HepG2 (cell line): Measurements from ENCODE around the gene SMAD6. TPM values are rescaled to one million over a fixed set of nuclear protein-coding genes. Genes with fewer than 3 reads are reported as not detected.
A peak's percentile ranks its signal among the peaks of the same experiment; 100 is the strongest.

Source experiments
- CENPX ChIP-seq: sonication (generic); formaldehyde crosslinking; IDR thresholded peaks from 2 replicates; pipeline ENCODE4 v1.9.0; 2021; ENCODE audit warnings: mild to moderate bottlenecking, missing genetic modification reagents, moderate library complexity
- EP300 ChIP-seq, 3 experiments: sonication (generic) in 1 of 3; formaldehyde crosslinking in 1 of 3; IDR thresholded peaks; 2 replicates each; pipeline versions ENCODE4 v1.5.1 to v1.6.1; 2011 to 2020; ENCODE audit warnings: low read depth in 2 of 3, low read length in 2 of 3, borderline replicate concordance in 1 of 3, improper control_type of control experiment in 1 of 3, mild to moderate bottlenecking in 1 of 3, missing genetic modification reagents in 1 of 3, moderate library complexity in 1 of 3
- FOXJ3 ChIP-seq: sonication (generic); formaldehyde crosslinking; IDR thresholded peaks from 2 replicates; pipeline ENCODE4 v1.4.0; 2020; ENCODE audit warnings: missing genetic modification reagents, mild to moderate bottlenecking, borderline replicate concordance
- HNF4A ChIP-seq: sonication (generic); formaldehyde crosslinking; IDR thresholded peaks from 2 replicates; pipeline ENCODE4 v1.4.0; 2020; ENCODE audit warnings: missing genetic modification reagents
- KDM1A ChIP-seq: IDR thresholded peaks from 2 replicates; pipeline ENCODE4 v1.6.1; 2016; ENCODE audit warnings: missing compliant biosample characterization
- MYNN ChIP-seq: sonication (generic); formaldehyde crosslinking; IDR thresholded peaks from 2 replicates; pipeline ENCODE4 v1.4.0; 2020; ENCODE audit warnings: mild to moderate bottlenecking, low read depth, missing genetic modification reagents
- RARA ChIP-seq: IDR thresholded peaks from 2 replicates; pipeline ENCODE4 v1.6.1; 2016; ENCODE audit warnings: missing genetic modification reagents, missing compliant biosample characterization
- RBAK ChIP-seq: sonication (generic); formaldehyde crosslinking; IDR thresholded peaks from 2 replicates; pipeline ENCODE4 v1.5.1; 2020; ENCODE audit warnings: mild to moderate bottlenecking, missing genetic modification reagents
- RXRB ChIP-seq: IDR thresholded peaks from 2 replicates; pipeline ENCODE4 v1.6.1; 2016; ENCODE audit warnings: borderline replicate concordance, missing genetic modification reagents, missing compliant biosample characterization
- SMAD1 ChIP-seq: sonication (generic); formaldehyde crosslinking; IDR thresholded peaks from 2 replicates; pipeline ENCODE4 v1.4.0; 2020; ENCODE audit warnings: missing genetic modification reagents, low read depth, mild to moderate bottlenecking, borderline replicate concordance
- STAG1 ChIP-seq: sonication (generic); formaldehyde crosslinking; IDR thresholded peaks from 2 replicates; pipeline ENCODE4 v1.4.0; 2020; ENCODE audit warnings: missing genetic modification reagents
- TBX2 ChIP-seq: sonication (generic); formaldehyde crosslinking; IDR thresholded peaks from 2 replicates; pipeline ENCODE4 v1.5.0; 2020; ENCODE audit warnings: missing genetic modification reagents, mild to moderate bottlenecking, borderline replicate concordance
- TEAD2 ChIP-seq: sonication (generic); formaldehyde crosslinking; IDR thresholded peaks from 2 replicates; pipeline ENCODE4 v1.9.0; 2021; ENCODE audit warnings: missing genetic modification reagents
- U2AF1 ChIP-seq: fragments of 200-400 bp; formaldehyde crosslinking; optimal IDR thresholded peaks from 2 replicates; pipeline ENCODE3; 2017; ENCODE audit warnings: mild to moderate bottlenecking, low read depth, low read length
- ZFP90 ChIP-seq: sonication (generic); formaldehyde crosslinking; IDR thresholded peaks from 2 replicates; pipeline ENCODE4 v1.8.0; 2022; ENCODE audit warnings: missing genetic modification reagents, mild to moderate bottlenecking, inconsistent platforms, borderline replicate concordance
- ZNF503 ChIP-seq: sonication (generic); formaldehyde crosslinking; IDR thresholded peaks from 2 replicates; pipeline ENCODE4 v1.4.0; 2020; ENCODE audit warnings: missing genetic modification reagents
- ZNF512B ChIP-seq: sonication (generic); formaldehyde crosslinking; IDR thresholded peaks from 2 replicates; pipeline ENCODE4 v1.5.1; 2020; ENCODE audit warnings: missing genetic modification reagents, mild to moderate bottlenecking, borderline replicate concordance
- polyA plus RNA-seq, 8 experiments: library from polyadenylated mRNA; depleted of rRNA in 3 of 8; stranded (reverse) in 7 of 8; unstranded in 1 of 8; fragments of >200 nt; fragmentation: Illumina TruSeq in 4 of 8; extraction: Trizol in 4 of 8; gene quantifications; 2 replicates each; pipeline versions ENCODE4 v1.2.1 to v1.2.3, GENCODE V29; 2011 to 2016; ENCODE audit warnings: low read depth in 4 of 8, missing spikeins in 1 of 8, mixed read lengths in 1 of 8; ENCODE audit not compliant: insufficient read depth in 1 of 8
- total RNA-seq, 5 experiments: library from RNA; depleted of rRNA; stranded (reverse); fragments of >200 nt; fragmentation: Illumina TruSeq; extraction: Trizol; gene quantifications; 2 replicates each; pipeline ENCODE4 v1.2.3, GENCODE V29; 2016; ENCODE audit warnings: low read depth in 1 of 5
- TF ChIP-seq, protein P1 (sequence below): IDR thresholded peaks from 2 replicates; pipeline ENCODE4 v1.4.0; 2020; ENCODE audit warnings: mild to moderate bottlenecking, missing genetic modification reagents
- TF ChIP-seq, protein P2 (sequence below): IDR thresholded peaks from 2 replicates; pipeline ENCODE4 v1.6.1; 2016; ENCODE audit warnings: low read depth, borderline replicate concordance

SMAD6 gene
- total and polyA plus RNA-seq, 2 of the 13 experiments (the other 11 are each of a cell fraction or from before 2014, with no cell fraction given) = 3.3 to 4.4 TPM

DNA sequence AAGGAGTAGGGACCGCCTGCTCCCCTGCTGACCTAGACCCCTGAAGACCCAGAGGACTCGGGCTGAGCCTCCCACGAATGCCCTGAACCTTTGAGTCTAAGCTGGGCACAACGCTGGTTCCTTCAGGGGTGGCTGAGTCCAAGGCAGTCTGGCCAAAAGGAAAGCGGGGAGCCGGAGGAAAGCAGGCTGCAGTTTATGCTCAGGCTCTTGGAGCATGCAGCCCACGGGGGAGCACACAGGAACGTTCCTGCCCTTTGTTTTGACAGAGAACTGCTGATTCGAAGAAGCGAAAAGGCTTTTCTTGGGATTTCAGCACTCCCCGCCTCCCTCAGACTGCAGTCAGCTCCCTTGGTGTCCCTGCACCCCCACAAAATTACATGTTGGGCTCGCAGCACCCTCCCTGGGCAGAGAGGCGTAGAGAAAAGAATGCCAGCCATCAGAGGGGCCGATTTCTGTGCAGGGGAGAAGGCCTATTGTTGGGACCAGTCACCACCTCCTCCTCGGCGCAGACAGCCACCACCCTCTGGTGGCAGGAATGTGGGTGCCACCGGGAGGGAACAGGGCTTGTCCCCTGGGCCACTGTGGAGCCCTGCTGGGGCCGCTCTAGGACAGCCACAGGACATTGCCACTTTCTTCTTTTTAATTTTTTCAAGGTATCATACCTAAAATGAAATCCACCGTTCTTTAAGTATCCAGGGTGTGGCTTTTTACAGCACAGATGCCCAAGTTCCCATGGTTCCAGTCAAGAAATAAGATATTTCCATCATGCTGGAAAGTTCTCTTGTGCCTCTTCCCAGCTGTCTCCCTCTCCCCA is 72.2 kb downstream of the SMAD6 start (continued):
- TF ChIP-seq STAG1 (CRISPR knock-in tag) = peak; percentile 95
- TF ChIP-seq EP300 (IDR thresholded peaks at IDR 0.05; ENCODE audit: low read depth in 2 of 2, low read length in 2 of 2) = peak in 1 of 2 experiments; percentile 24; a peak in 1 of 4 replicates
- TF ChIP-seq EP300 (CRISPR knock-in tag; IDR thresholded peaks at IDR 0.05; ENCODE audit: borderline replicate concordance) = no peak
- peak; percentile 20 for TF ChIP-seq TBX2
- TF ChIP-seq CENPX (CRISPR knock-in tag) = no peak
- TF ChIP-seq ZNF503 = no peak
- 0 out of 2 replicates have a peak, but pooled peaks have one; percentile 59 for TF ChIP-seq ZNF512B (CRISPR knock-in tag)
- TF ChIP-seq U2AF1 = no peak
- TF ChIP-seq RARA (CRISPR knock-in tag) = 0 out of 2 replicates have a peak, but pooled peaks have one; percentile 37
- TF ChIP-seq, protein P1, sequence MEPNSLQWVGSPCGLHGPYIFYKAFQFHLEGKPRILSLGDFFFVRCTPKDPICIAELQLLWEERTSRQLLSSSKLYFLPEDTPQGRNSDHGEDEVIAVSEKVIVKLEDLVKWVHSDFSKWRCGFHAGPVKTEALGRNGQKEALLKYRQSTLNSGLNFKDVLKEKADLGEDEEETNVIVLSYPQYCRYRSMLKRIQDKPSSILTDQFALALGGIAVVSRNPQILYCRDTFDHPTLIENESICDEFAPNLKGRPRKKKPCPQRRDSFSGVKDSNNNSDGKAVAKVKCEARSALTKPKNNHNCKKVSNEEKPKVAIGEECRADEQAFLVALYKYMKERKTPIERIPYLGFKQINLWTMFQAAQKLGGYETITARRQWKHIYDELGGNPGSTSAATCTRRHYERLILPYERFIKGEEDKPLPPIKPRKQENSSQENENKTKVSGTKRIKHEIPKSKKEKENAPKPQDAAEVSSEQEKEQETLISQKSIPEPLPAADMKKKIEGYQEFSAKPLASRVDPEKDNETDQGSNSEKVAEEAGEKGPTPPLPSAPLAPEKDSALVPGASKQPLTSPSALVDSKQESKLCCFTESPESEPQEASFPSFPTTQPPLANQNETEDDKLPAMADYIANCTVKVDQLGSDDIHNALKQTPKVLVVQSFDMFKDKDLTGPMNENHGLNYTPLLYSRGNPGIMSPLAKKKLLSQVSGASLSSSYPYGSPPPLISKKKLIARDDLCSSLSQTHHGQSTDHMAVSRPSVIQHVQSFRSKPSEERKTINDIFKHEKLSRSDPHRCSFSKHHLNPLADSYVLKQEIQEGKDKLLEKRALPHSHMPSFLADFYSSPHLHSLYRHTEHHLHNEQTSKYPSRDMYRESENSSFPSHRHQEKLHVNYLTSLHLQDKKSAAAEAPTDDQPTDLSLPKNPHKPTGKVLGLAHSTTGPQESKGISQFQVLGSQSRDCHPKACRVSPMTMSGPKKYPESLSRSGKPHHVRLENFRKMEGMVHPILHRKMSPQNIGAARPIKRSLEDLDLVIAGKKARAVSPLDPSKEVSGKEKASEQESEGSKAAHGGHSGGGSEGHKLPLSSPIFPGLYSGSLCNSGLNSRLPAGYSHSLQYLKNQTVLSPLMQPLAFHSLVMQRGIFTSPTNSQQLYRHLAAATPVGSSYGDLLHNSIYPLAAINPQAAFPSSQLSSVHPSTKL (CRISPR knock-in tag) = peak; percentile 64
- TF ChIP-seq, protein P2, sequence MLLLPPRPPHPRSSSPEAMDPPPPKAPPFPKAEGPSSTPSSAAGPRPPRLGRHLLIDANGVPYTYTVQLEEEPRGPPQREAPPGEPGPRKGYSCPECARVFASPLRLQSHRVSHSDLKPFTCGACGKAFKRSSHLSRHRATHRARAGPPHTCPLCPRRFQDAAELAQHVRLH (CRISPR knock-in tag) = peak; percentile 63; the same call in 1 of the 2 replicates
- 0 out of 2 replicates have a peak, but pooled peaks have one; percentile 44 for TF ChIP-seq RBAK (CRISPR knock-in tag)
- 0 out of 2 replicates have a peak, but pooled peaks have one; percentile 36 for TF ChIP-seq RXRB (CRISPR knock-in tag)
- 0 out of 2 replicates have a peak, but pooled peaks have one; percentile 54 for TF ChIP-seq MYNN
- TF ChIP-seq TEAD2 = peak; percentile 97
- no peak for TF ChIP-seq SMAD1
- TF ChIP-seq FOXJ3 (CRISPR knock-in tag) = no peak
- 0 out of 2 replicates have a peak, but pooled peaks have one; percentile 45 for TF ChIP-seq KDM1A (CRISPR knock-in tag)
- TF ChIP-seq ZFP90 (CRISPR knock-in tag) = peak; percentile 34; the same call in 1 of the 2 replicates
- 0 out of 2 replicates have a peak, but pooled peaks have one; percentile 12 for TF ChIP-seq HNF4A (CRISPR knock-in tag)
